Endometrial microvascular endothelial cells (primary cell): ENCODE data around the gene NDUFS8. TPM values are rescaled to one million over a fixed set of nuclear protein-coding genes. Genes with fewer than 3 reads are reported as not detected.

Experiments used
- in situ Hi-C: cut with HindIII; loops from 2 replicates; pipeline ENCODE4 v1.10.0; 2017; ENCODE audit warnings: low sequenced_read_pairs, low pct_unique_long_range_greater_than_20kb; ENCODE audit errors: inconsistent ontology term
- total RNA-seq: library from RNA; depleted of rRNA; stranded (reverse); fragments of >200 nt; gene quantifications from one replicate; pipeline ENCODE4 v1.2.3, GENCODE V29; 2015; ENCODE audit errors: inconsistent ontology term

NDUFS8 gene
- total RNA-seq, 1 donor from 2014 or later = 204 TPM

GRCh38 chr11:68002575-68002937 is 27.9 kb upstream of the NDUFS8 start:
- in situ Hi-C loops = no loop called here

DNA sequence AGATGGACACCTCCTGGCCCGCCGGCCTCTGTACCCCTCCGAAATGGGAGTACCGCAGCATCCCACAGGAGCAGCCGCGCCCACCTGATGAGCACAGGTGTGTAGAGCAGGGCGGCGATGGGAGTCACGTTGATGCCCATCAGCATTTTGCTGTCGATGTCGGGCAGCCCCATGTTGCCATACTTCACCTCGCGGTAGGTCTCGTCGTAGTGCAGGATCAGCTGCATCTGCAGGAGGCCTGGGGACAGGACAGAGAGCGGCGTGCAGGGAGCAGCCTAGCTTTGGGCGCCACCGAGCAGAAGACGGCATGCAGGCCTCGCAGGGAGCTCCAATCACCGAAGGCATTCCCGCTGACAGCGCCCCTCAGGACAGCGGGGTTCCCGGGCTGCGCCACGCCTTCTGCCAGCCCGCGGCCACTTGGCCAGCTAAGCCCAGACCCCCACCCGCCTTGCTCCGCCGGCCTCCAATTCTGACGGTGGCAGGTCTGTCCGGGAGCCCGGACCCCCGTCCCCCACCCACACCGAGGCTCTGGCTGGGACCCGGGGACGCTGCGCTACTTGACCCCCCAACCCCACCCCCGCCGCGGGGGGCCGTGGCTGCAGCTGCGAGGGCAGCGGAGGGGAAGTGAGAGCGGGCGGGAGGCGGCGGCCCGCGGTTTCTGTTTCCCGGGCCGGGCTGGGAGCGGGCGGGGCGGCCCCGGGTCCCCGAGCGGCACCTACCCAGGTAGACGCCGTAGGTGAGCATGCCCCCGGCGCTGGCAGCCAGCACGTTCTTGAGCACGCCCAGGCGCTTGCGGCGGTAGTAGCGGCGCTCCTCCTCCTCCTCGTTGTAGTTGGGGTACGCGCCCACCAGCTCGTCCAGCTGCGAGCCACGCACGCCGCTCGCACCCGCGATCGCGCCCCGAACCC is 27.3 kb upstream of the NDUFS8 start:
- in situ Hi-C loops = no loop called here

GRCh38 chr11:68003846-68004550 is 26.5 kb upstream of the NDUFS8 start, which contains the start of gene UNC93B1:
Gene UNC93B1 (minus strand): TSS chr11:68004097. CDS start chr11:68004043, 54 bp downstream.
- in situ Hi-C loops = no loop called here

DNA sequence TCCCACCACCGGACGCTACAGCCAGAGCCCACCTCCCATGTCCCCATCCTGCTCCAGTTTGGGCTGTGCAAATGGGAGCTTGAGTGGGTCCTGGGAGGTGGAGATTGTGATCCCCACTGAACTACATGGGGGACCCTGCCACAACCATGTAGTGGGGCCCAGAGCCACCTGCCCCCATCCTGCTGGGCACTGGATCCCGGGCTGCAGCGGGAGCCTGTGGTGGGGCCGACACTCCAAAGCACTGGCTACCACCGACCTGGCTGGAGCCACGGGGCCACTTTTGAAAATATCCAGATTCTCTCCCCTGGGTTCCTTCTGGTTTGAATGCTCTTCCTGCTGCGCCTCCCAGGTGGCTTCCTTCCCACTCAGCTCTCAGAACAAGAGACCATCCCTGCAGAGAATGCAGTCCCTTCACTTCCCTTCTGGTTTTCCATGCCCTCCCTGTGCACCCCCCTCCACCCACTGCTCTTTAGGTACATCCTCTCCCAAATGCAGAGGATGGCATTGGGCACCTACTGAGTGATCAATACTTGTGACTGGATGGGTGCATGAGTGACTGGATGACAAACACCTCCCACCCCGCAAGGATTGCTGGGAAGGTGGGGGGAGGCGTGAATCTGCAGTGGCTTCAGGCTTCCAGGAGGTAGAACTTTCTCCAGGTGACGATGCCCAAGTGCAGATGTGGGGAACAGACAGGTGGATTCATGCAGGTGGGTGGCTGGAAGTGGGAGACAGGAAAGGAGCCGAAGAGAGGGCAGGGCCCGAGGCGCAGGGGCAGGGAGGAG is 25.7 kb upstream of the NDUFS8 start:
- in situ Hi-C loops = no loop called here

DNA sequence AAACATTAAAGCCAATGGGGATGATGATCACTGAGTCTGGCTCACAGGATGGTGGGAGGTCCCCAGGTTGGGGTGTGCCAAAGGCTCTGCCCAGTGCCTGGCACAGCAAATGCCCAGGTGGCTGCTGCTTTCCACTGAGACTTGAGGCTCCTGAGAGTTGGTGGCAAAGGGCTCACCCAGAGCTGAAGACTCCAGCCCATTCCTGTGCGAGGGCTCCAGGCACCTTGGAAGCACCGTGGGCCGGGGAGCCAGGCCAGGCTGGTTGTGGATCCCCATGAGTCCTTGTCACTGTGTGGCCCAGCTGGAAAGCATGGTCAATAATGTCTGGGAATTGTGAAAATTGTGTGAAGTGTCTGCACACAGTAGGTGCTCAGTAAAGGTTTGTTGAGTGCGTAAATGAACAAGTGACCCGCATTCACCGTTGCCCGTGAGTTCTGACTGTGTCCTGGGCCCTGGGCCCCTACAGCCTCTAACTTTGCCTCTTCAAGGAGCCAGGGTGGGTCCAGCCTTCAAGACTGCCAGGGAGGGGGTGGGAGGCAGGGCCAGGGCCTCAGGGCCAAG is 23.8 kb upstream of the NDUFS8 start:
- in situ Hi-C loops = no loop called here

DNA sequence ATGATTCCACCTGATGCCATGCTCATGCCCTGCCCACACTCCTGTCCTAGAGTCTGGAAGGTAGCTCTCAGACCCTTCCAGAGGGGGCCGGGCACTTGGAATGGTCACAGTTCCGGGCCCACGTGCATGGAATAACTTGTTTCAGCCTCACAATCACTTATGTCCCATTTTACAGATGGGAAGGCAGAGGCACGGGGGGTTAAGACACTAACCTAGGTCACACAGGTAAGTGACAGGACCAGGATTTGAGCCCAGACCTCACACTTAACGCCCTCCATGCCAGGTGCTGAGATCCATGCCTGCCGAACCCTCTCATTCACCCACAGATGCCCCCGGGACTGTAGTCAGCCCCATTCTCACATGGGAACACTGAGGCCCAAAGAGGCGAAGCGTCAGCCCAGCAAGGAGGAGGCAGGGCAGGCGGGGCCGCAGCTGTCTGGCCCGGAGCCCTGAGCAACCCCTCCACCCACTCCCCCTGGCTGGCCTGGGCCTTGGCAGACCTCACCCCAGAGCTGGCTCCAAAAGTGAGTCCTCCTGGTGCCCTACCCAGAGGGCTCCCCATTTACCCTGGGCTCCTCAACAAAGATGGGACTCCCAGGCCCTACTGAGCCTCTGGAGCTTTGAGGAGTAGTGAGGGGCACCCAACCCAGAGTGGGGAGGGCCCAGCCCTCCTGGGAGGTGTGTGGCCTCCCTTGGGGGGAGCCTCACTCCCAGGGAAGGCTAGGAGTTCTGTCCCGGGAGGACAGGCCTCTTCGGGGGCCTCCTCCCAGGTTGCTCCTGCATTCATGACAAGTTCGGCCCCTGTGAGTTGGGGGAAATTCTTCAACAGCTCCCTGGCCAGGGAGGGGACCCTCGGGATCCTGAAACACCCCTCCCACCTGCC is 22.7 kb upstream of the NDUFS8 start:
- in situ Hi-C loops = no loop called here

DNA sequence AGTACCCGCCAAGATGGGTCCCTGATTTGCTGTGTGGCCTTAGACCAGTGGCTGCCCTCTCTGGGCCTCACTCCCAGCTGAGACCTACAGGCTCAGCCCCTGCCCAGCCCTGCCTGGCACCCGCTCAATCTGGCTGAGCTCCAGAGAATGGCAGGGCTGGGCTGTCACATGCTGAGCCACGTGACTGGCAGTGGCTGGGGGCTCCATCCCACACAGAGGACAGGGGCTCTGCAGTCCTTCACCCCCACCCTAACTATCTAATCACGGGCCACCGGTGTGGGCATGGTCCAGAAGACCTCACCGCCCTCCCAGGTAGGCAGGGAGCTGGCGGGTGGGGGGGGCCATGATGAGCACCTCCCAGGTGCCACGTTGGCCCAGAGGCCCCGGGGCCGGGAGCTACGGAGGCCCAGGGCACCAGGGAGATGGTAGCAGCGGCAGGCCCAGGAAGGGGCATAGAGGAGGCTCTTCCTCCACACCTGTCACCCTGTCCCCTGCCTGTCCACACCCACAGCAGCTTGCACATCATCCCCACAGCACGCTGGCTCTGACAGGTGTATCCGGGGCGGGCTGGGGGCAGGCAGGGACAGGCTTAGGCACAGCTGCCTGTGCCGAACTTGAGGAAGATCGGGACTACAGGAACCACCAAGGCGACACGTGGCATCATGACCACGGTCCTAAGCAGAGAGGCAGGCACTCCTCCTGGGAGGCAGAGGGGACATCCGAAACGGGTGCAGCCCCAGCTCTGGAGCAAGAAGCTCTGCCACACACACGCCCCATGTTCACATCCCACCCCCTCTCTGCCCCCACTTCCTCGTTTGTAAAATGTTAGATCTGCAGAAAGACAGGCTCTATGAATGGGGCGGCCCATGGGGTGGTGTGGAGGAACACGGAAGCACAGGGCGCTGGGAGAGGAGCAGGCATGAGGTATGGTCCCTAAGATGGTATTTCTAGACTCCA is 21.8 kb upstream of the NDUFS8 start:
- in situ Hi-C loops = no loop called here

- in situ Hi-C loops = no loop called here
Measured at GRCh38 chr11:68009391-68010089, 20.9 kb upstream of the NDUFS8 start.

DNA sequence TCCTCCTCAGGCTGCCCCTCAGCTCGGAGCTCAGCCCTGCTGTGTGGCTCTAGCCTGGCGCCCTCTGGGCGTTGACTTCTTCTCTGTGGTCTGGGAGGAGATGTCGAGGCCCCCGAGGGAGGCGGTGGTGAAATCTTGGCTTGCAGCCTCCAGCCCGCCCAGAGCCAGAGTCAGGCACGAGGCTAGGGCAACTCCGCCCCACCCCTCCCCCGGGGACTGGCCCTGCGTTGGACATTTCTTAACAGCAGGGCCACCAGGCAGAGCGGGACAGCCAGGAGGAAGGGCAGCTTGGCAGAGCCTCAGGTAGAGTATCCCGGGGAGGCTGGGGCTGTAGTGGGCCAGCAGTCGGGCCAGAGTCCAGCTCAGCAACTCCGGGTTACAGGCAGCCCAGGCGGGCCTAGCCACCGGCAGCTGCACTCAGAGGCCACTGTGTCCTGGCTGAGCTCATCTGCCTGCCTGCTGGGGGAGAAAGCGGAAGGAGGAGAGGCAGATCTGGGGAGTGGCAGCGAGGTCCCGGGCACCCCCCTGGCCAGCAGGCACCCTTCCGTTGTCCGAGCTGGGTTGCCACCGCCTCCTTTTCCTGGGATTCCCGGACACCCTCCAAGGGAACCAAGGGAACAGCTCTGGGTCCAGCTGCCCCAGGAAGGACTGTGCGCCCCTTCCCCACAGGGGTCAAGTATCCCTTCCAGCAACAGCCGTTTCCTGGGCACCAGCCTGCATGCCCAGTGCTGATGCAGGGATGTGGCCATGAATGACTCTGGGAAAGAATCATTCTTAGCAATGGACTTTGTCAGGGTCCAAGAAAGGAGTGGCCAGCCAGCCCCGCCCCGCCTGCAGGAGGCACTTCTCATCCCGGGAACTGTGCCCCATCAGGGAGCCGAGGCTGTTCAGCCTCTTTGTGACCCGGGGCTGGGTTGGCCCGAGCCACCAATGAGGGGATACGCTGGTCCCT is 20.1 kb upstream of the NDUFS8 start, which contains the start of gene ALDH3B1:
ALDH3B1 (plus strand) TSS at position 238 of the 952 bp plus-strand sequence. CDS start 4,971 bp downstream, outside the sequence.
- in situ Hi-C loops = no loop called here

- in situ Hi-C loops = no loop called here
Measured at GRCh38 chr11:68011051-68011943, 19.2 kb upstream of the NDUFS8 start.

GRCh38 chr11:68012044-68012842 is 18.2 kb upstream of the NDUFS8 start:
- in situ Hi-C loops = no loop called here

DNA sequence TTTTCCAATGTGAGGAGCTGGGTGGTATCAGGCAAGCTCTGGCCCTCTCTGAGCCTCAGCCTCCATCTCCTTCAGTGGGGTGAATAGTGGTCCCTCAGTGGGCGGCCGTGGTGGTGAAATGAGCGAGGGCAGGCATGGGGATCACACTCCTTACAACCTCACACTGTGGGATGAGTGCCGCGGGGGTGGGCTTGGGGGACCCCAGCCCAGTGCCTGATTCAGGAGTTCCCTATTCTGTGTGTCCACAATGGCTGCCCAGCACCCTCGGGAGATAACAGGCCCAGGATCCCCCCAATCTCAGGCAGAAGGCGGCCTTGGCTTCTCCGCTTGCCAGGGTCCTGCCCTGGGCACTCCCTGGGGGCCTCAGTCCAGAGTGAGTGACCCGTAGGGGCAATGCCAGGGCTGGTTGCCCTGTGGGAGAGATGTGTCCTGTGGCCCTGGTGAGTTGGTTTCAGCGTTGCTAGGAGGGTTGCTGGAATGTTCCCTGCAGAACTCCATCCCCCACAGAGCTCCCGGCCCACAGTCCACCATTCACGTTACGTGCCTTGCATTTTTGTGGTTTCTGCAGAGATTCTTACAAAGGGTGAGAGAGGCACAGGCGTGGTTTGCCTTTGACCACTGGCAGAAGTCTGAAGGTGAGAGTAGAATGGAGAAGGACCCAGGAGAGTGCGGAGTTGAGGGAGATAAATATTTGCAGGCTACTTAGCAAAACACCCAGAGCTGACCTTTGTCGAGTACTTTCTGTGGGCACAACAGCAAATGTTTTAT is 17.5 kb upstream of the NDUFS8 start:
- in situ Hi-C loops = no loop called here

GRCh38 chr11:68013611-68014156 is 16.8 kb upstream of the NDUFS8 start:
- in situ Hi-C loops = no loop called here
